ENCODE results near the gene MGST2. TPM values are rescaled to one million over a fixed set of nuclear protein-coding genes. Genes with fewer than 3 reads are reported as not detected.
A peak's percentile ranks its signal among the peaks of the same experiment; 100 is the strongest.

MGST2 gene
- total RNA-seq, 2 donors from 2014 or later: 188 to 215 TPM

GRCh38 chr4:139619644-139620043, 46.0 kb upstream of the MGST2 start:
- no peaks in the 10 kb centered on the region for H3K36me3 Mint-ChIP-seq (ENCODE audit: low read depth)
- 93 to 100% methylated on average over 3 to 5 of the region's 5 CpGs for WGBS, 2 experiments (ENCODE audit: insufficient coverage in 1 of 2, insufficient read length in 1 of 2)
- no peak overlapping the region for H3K4me3 Mint-ChIP-seq
- peaks cover 27% of the 10 kb centered on the region for H3K4me1 Mint-ChIP-seq
- TF ChIP-seq CTCF (conservative IDR thresholded peaks at IDR 0.05): peak; percentile 85
- no peak overlapping the region for H3K9ac ChIP-seq (ENCODE audit: extremely low read depth, low read length, poor library complexity, severe bottlenecking)
- peak; percentile 65 for DNase-seq
- H3K27ac ChIP-seq (ENCODE audit: low read depth, low read length): no peak overlapping the region
- H3K27me3 ChIP-seq (ENCODE audit: control insufficient read depth, insufficient read depth, low read length, poor library complexity, severe bottlenecking): no peaks in the 10 kb centered on the region
- no peak overlapping the region for H3K4me3 ChIP-seq (ENCODE audit: low read length)
- peaks cover 3% of the 10 kb centered on the region for H3K4me1 ChIP-seq (ENCODE audit: control insufficient read depth, insufficient read depth, low read length)
- peaks cover 18% of the 10 kb centered on the region for H3K27me3 Mint-ChIP-seq (ENCODE audit: insufficient read depth)
- no peaks in the 10 kb centered on the region for H3K9me3 Mint-ChIP-seq
- H3K27ac Mint-ChIP-seq: no peak overlapping the region
- H3K9me3 ChIP-seq (ENCODE audit: control insufficient read depth, low read length): no peaks in the 10 kb centered on the region
- no peaks in the 10 kb centered on the region for H3K36me3 ChIP-seq (ENCODE audit: control insufficient read depth, insufficient read depth, low read length)

GRCh38 chr4:139622901-139623381, 42.7 kb upstream of the MGST2 start:
- Histone ChIP-seq H3K36me3 (ENCODE audit: control insufficient read depth, insufficient read depth, low read length) (no peaks in the 10 kb centered on the region), H3K27ac (ENCODE audit: low read depth, low read length) (peak overlapping the region; percentile 12), H3K9me3 (ENCODE audit: control insufficient read depth, low read length) (no peaks in the 10 kb centered on the region), H3K4me3 (ENCODE audit: low read length) (no peak overlapping the region), H3K27me3 (ENCODE audit: control insufficient read depth, insufficient read depth, low read length, poor library complexity, severe bottlenecking) (peaks cover 8% of the 10 kb centered on the region), H3K4me1 (ENCODE audit: control insufficient read depth, insufficient read depth, low read length) (peaks cover 3% of the 10 kb centered on the region), H3K9ac (ENCODE audit: extremely low read depth, low read length, poor library complexity, severe bottlenecking) (no peak overlapping the region)
- TF ChIP-seq CTCF (conservative IDR thresholded peaks at IDR 0.05): no peak
- no peak overlapping the region for H3K27ac Mint-ChIP-seq
- WGBS, 2 experiments (ENCODE audit: insufficient coverage in 1 of 2, insufficient read length in 1 of 2): 78 to 83% methylated on average over 2 to 4 of the region's 4 CpGs
- no peak for DNase-seq
- H3K36me3 Mint-ChIP-seq (ENCODE audit: low read depth): no peaks in the 10 kb centered on the region
- no peaks in the 10 kb centered on the region for H3K9me3 Mint-ChIP-seq
- peaks cover 34% of the 10 kb centered on the region for H3K4me1 Mint-ChIP-seq
- peaks cover 48% of the 10 kb centered on the region for H3K27me3 Mint-ChIP-seq (ENCODE audit: insufficient read depth)
- no peak overlapping the region for H3K4me3 Mint-ChIP-seq

DNA sequence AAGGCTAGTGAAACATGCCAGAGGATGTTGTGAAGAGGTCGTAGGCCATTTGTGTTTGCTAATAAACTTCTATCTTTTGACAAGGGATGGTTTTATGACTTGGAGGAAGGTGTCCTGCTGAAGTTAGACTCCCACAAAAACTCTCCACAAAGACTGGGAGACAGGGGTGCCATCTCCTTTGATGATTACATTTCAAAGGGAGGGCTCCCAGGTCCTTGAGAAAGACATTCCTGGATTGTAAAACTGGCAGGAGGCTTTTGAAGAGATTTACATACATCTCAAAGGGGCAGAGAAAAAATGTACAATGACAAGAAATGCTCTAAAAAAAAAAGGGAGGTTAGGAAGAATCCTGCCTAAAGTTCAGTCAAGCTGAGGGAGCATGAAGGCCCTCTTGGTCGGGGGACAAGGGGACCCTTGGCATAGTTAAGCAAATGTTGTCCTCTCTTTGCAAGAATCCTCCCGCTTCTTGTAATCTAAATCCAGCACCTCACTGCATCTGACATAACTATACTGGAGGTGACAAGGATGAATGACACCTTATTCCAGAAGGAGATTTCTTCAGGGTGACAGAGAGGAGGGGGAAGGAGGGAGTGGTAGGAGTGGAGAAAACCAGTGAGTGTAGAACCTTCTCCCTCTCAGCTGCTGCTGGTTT, 41.1 kb upstream of the MGST2 start:
- WGBS, 2 experiments (ENCODE audit: insufficient coverage in 1 of 2, insufficient read length in 1 of 2): 40 to 45% methylated on average over 2 to 3 of the region's 3 CpGs
- Histone ChIP-seq H3K36me3 (ENCODE audit: control insufficient read depth, insufficient read depth, low read length) (no peaks in the 10 kb centered on the region), H3K4me3 (ENCODE audit: low read length) (no peak overlapping the region), H3K9ac (ENCODE audit: extremely low read depth, low read length, poor library complexity, severe bottlenecking) (no peak overlapping the region), H3K27me3 (ENCODE audit: control insufficient read depth, insufficient read depth, low read length, poor library complexity, severe bottlenecking) (peaks cover 11% of the 10 kb centered on the region), H3K4me1 (ENCODE audit: control insufficient read depth, insufficient read depth, low read length) (peaks cover 3% of the 10 kb centered on the region), H3K27ac (ENCODE audit: low read depth, low read length) (no peak overlapping the region), H3K9me3 (ENCODE audit: control insufficient read depth, low read length) (no peaks in the 10 kb centered on the region)
- H3K27ac Mint-ChIP-seq: no peak overlapping the region
- H3K36me3 Mint-ChIP-seq (ENCODE audit: low read depth): no peaks in the 10 kb centered on the region
- peaks cover 59% of the 10 kb centered on the region for H3K27me3 Mint-ChIP-seq (ENCODE audit: insufficient read depth)
- peaks cover 41% of the 10 kb centered on the region for H3K4me1 Mint-ChIP-seq
- no peak overlapping the region for H3K4me3 Mint-ChIP-seq
- no peaks in the 10 kb centered on the region for H3K9me3 Mint-ChIP-seq
- TF ChIP-seq CTCF (conservative IDR thresholded peaks at IDR 0.05): no peak
- no peak for DNase-seq

All from endodermal cell (in vitro differentiated cells).